SW 1271 (cell line): Measurements from ENCODE around the gene HES4.

Experiments
- DNase-seq, 2 experiments: peaks; one replicate each; lab custom pipeline; 2025; lab: John Stamatoyannopoulos, UW

The HES4 gene

GRCh38 chr1:965526-966134, 34.3 kb downstream of the HES4 start:
- no peak for DNase-seq

GRCh38 chr1:964691-965525, 35.0 kb downstream of the HES4 start:
- DNase-seq: no peak

- no peak for DNase-seq
Measured at GRCh38 chr1:963746-964525, 36.0 kb downstream of the HES4 start.

GRCh38 chr1:963301-963651, 36.6 kb downstream of the HES4 start:
- no peak for DNase-seq

GRCh38 chr1:962381-963300, 37.3 kb downstream of the HES4 start:
- DNase-seq: no peak

- DNase-seq: no peak
Measured at GRCh38 chr1:961132-961669, 38.7 kb downstream of the HES4 start.

GRCh38 chr1:960363-961131, 39.4 kb downstream of the HES4 start, which contains the start of gene KLHL17:
TSS of gene KLHL17 (plus strand) at chr1:960584. CDS start at chr1:960694, 110 bp downstream.
- peak in 1 of 2 experiments; percentile 28 for DNase-seq

GRCh38 chr1:959731-960362, 40.0 kb downstream of the HES4 start:
- DNase-seq: no peak

- peak; percentile 29 to 69 for DNase-seq
Measured at GRCh38 chr1:958823-959730, 40.8 kb downstream of the HES4 start, which contains the start of gene NOC2L. TSS of gene NOC2L (minus strand) at chr1:959256. CDS start at chr1:959240, 16 bp downstream.

- no peak for DNase-seq
Measured at GRCh38 chr1:956636-957035, 43.3 kb downstream of the HES4 start.

- no peak for DNase-seq
Measured at GRCh38 chr1:955474-955873, 44.4 kb downstream of the HES4 start.

- no peak for DNase-seq
Measured at GRCh38 chr1:954927-955326, 45.0 kb downstream of the HES4 start.

GRCh38 chr1:953524-954320, 46.2 kb downstream of the HES4 start:
- DNase-seq: no peak

GRCh38 chr1:952603-953002, 47.3 kb downstream of the HES4 start:
- no peak for DNase-seq

GRCh38 chr1:952201-952600, 47.7 kb downstream of the HES4 start:
- no peak for DNase-seq

- DNase-seq: peak in 1 of 2 experiments; percentile 13
Measured at GRCh38 chr1:951364-951763, 48.5 kb downstream of the HES4 start.

GRCh38 chr1:950881-951280, 49.0 kb downstream of the HES4 start:
- DNase-seq: no peak

- no peak for DNase-seq
Measured at GRCh38 chr1:950268-950667, 49.6 kb downstream of the HES4 start.
